AG09309 (cell line): Measurements from ENCODE around the gene LCE3B.
A peak's percentile ranks its signal among the peaks of the same experiment; 100 is the strongest.

Source experiments
- DNase-seq: peaks from one replicate; pipeline ENCODE4 v3.0.0-alpha.2; 2010; ENCODE audit warnings: low read depth
- H3K4me3 ChIP-seq: 2 replicates; pipeline ENCODE4 v1.5.1; 2011; ENCODE audit warnings: mild to moderate bottlenecking, low read depth, low read length, moderate library complexity; ENCODE audit not compliant: control insufficient read depth
- TF ChIP-seq, protein P1 (sequence below): IDR thresholded peaks from 2 replicates; pipeline ENCODE4 v1.5.1; 2011; ENCODE audit warnings: mild to moderate bottlenecking, low read depth, low read length, inconsistent platforms; ENCODE audit not compliant: insufficient read depth, control insufficient read depth; ENCODE audit errors: missing control alignments

The LCE3B gene

DNA sequence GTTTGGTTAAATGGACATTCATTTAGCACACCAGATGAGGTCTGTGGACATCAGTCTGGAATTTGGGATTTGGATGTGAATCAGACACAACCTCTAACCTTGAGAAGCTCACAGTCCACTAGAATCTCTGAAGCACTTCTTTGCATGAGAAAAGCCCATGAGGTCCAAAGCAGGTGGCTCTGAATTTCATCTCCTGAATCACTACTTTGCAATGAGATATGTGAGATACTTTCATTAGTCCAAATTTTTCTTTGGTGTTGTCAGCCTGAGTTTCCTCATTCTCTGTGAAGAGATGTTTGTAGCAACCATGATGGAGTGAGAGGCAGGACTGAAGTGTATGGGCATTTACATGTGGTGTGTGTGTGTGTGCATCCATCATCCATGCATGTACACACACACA is 33.0 kb downstream of the LCE3B start:
- H3K4me3 ChIP-seq, result no peak overlapping the region
- TF ChIP-seq, protein P1, sequence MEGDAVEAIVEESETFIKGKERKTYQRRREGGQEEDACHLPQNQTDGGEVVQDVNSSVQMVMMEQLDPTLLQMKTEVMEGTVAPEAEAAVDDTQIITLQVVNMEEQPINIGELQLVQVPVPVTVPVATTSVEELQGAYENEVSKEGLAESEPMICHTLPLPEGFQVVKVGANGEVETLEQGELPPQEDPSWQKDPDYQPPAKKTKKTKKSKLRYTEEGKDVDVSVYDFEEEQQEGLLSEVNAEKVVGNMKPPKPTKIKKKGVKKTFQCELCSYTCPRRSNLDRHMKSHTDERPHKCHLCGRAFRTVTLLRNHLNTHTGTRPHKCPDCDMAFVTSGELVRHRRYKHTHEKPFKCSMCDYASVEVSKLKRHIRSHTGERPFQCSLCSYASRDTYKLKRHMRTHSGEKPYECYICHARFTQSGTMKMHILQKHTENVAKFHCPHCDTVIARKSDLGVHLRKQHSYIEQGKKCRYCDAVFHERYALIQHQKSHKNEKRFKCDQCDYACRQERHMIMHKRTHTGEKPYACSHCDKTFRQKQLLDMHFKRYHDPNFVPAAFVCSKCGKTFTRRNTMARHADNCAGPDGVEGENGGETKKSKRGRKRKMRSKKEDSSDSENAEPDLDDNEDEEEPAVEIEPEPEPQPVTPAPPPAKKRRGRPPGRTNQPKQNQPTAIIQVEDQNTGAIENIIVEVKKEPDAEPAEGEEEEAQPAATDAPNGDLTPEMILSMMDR, result no peak
- DNase-seq, result no peak

- H3K4me3 ChIP-seq, result no peak overlapping the region
- DNase-seq, result no peak
- TF ChIP-seq, protein P1, result peak; percentile 32
These were observed 40.5 kb downstream of the LCE3B start for GRCh38 chr1:152654110-152654509.

- H3K4me3 ChIP-seq, result no peak overlapping the region
- TF ChIP-seq, protein P1, result no peak
- DNase-seq, result no peak
These were observed 42.8 kb downstream of the LCE3B start for GRCh38 chr1:152656459-152656858.

DNA sequence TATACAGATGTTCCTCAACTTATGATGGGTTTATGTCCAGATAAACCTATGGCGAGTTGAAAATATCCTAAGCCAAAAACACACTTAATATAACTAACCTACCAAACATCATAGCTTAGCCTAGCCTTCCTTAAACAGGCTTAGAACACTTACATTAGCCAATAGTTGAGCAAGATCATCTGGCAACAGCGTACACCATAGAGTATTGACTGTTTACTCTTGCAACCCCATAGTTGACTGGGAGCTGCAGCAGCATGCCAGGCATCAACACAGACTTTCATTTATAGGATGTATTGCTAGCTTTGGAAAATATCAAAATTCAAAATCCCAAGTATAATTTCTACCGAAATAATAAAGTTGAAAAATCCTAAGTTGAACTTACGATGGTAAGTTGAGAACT is 44.1 kb downstream of the LCE3B start:
- no peak overlapping the region for H3K4me3 ChIP-seq
- DNase-seq, result no peak
- TF ChIP-seq, protein P1, result no peak

- TF ChIP-seq, protein P1, result no peak
- H3K4me3 ChIP-seq, result no peak overlapping the region
- no peak for DNase-seq
These were observed 45.0 kb downstream of the LCE3B start for GRCh38 chr1:152658649-152659048.

GRCh38 chr1:152663098-152663497 is 49.5 kb downstream of the LCE3B start, which contains the start of gene LCE2D:
Gene LCE2D, plus strand, starts transcription at chr1:152663380. Its CDS starts 726 bp downstream, at chr1:152664106.
- no peak for DNase-seq
- TF ChIP-seq, protein P1, result no peak
- H3K4me3 ChIP-seq, result no peak within 1 kb of the TSS
